ENCODE results near the gene KIF21A.

KIF21A gene

GRCh38 chr12:39429809-39430208 lies 13.1 kb downstream of the KIF21A start:
- Histone ChIP-seq H3K27me3 (ENCODE audit: control insufficient read depth, insufficient read depth, low read length) (no peaks in the 10 kb centered on the region), H3K4me3 (ENCODE audit: low read depth, low read length) (no peak overlapping the region), H3K36me3 (ENCODE audit: control insufficient read depth, insufficient read depth, low read length) (no peaks in the 10 kb centered on the region), H3K9me3 (ENCODE audit: control insufficient read depth, insufficient read depth, low read length) (no peaks in the 10 kb centered on the region), H3K4me1 (ENCODE audit: control insufficient read depth, insufficient read depth, low read length) (no peaks in the 10 kb centered on the region), H3K9ac (ENCODE audit: low read depth, low read length) (no peak overlapping the region)

DNA sequence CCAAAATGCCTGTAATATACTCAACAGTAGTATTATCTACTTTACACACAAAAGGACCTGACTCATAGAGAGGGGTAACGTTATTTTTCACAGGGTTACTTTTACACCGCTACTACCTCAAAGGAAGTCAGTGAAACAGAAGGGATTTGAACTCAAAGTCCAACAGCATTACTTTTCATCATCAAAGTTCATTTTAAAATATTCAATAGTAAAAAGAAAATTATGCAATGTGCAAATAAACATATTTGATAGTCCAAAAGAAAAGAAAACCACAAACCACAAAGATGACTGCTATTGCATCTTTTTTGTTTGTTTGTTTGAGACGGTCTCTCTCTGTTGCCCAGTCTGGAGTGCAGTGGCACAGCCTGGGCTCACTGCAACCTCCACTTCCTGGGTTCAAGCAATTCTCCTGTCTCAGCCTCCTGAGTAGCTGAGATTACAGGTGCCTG lies 15.5 kb downstream of the KIF21A start:
- H3K9me3 ChIP-seq (ENCODE audit: control insufficient read depth, insufficient read depth, low read length): no peaks in the 10 kb centered on the region
- H3K4me3 ChIP-seq (ENCODE audit: low read depth, low read length): no peak overlapping the region
- no peaks in the 10 kb centered on the region for H3K36me3 ChIP-seq (ENCODE audit: control insufficient read depth, insufficient read depth, low read length)
- H3K9ac ChIP-seq (ENCODE audit: low read depth, low read length): no peak overlapping the region
- no peaks in the 10 kb centered on the region for H3K27me3 ChIP-seq (ENCODE audit: control insufficient read depth, insufficient read depth, low read length)
- H3K4me1 ChIP-seq (ENCODE audit: control insufficient read depth, insufficient read depth, low read length): no peaks in the 10 kb centered on the region

GRCh38 chr12:39426636-39427240 lies 16.2 kb downstream of the KIF21A start:
- no peak overlapping the region for H3K4me3 ChIP-seq (ENCODE audit: low read depth, low read length)
- H3K9me3 ChIP-seq (ENCODE audit: control insufficient read depth, insufficient read depth, low read length): no peaks in the 10 kb centered on the region
- H3K27me3 ChIP-seq (ENCODE audit: control insufficient read depth, insufficient read depth, low read length): no peaks in the 10 kb centered on the region
- no peaks in the 10 kb centered on the region for H3K36me3 ChIP-seq (ENCODE audit: control insufficient read depth, insufficient read depth, low read length)
- H3K4me1 ChIP-seq (ENCODE audit: control insufficient read depth, insufficient read depth, low read length): no peaks in the 10 kb centered on the region
- H3K9ac ChIP-seq (ENCODE audit: low read depth, low read length): no peak overlapping the region

- Histone ChIP-seq H3K9ac (ENCODE audit: low read depth, low read length) (no peak overlapping the region), H3K9me3 (ENCODE audit: control insufficient read depth, insufficient read depth, low read length) (no peaks in the 10 kb centered on the region), H3K4me1 (ENCODE audit: control insufficient read depth, insufficient read depth, low read length) (no peaks in the 10 kb centered on the region), H3K36me3 (ENCODE audit: control insufficient read depth, insufficient read depth, low read length) (no peaks in the 10 kb centered on the region), H3K27me3 (ENCODE audit: control insufficient read depth, insufficient read depth, low read length) (no peaks in the 10 kb centered on the region), H3K4me3 (ENCODE audit: low read depth, low read length) (no peak overlapping the region)
Measured at GRCh38 chr12:39420043-39420442, 22.9 kb downstream of the KIF21A start.

DNA sequence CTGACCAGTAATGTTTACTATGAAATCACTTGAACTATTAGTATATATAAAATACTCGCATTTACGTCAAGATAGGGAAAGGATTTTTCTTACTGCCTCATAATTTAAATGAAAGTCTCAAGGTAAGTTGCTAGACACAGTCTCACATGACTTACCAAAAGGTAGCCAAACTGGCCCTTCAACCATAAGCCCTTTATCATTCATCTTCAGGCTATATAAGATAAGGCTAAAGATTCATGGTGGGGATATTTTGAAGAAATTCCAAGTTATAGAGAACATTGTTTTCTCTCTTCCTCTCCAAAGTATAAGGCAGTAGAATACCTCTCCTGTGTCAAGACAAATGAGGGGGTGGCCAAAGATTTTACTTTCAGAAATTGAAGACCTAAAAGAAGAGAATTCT lies 23.4 kb downstream of the KIF21A start:
- Histone ChIP-seq H3K27me3 (ENCODE audit: control insufficient read depth, insufficient read depth, low read length) (peaks cover under 1% of the 10 kb centered on the region), H3K9ac (ENCODE audit: low read depth, low read length) (no peak overlapping the region), H3K9me3 (ENCODE audit: control insufficient read depth, insufficient read depth, low read length) (no peaks in the 10 kb centered on the region), H3K36me3 (ENCODE audit: control insufficient read depth, insufficient read depth, low read length) (no peaks in the 10 kb centered on the region), H3K4me1 (ENCODE audit: control insufficient read depth, insufficient read depth, low read length) (no peaks in the 10 kb centered on the region), H3K4me3 (ENCODE audit: low read depth, low read length) (no peak overlapping the region)

- Histone ChIP-seq H3K4me3 (ENCODE audit: low read depth, low read length) (no peak overlapping the region), H3K27me3 (ENCODE audit: control insufficient read depth, insufficient read depth, low read length) (peaks cover 16% of the 10 kb centered on the region), H3K9me3 (ENCODE audit: control insufficient read depth, insufficient read depth, low read length) (no peaks in the 10 kb centered on the region), H3K4me1 (ENCODE audit: control insufficient read depth, insufficient read depth, low read length) (no peaks in the 10 kb centered on the region), H3K9ac (ENCODE audit: low read depth, low read length) (no peak overlapping the region), H3K36me3 (ENCODE audit: control insufficient read depth, insufficient read depth, low read length) (no peaks in the 10 kb centered on the region)
Measured at GRCh38 chr12:39417916-39418315, 25.0 kb downstream of the KIF21A start.

GRCh38 chr12:39413836-39414771 lies 28.8 kb downstream of the KIF21A start:
- Histone ChIP-seq H3K9ac (ENCODE audit: low read depth, low read length) (no peak overlapping the region), H3K36me3 (ENCODE audit: control insufficient read depth, insufficient read depth, low read length) (no peaks in the 10 kb centered on the region)

GRCh38 chr12:39412210-39412609 lies 30.7 kb downstream of the KIF21A start:
- H3K9me3 ChIP-seq (ENCODE audit: control insufficient read depth, insufficient read depth, low read length): no peaks in the 10 kb centered on the region
- no peaks in the 10 kb centered on the region for H3K4me1 ChIP-seq (ENCODE audit: control insufficient read depth, insufficient read depth, low read length)
- peaks cover 28% of the 10 kb centered on the region for H3K27me3 ChIP-seq (ENCODE audit: control insufficient read depth, insufficient read depth, low read length)
- no peak overlapping the region for H3K4me3 ChIP-seq (ENCODE audit: low read depth, low read length)
- no peak overlapping the region for H3K9ac ChIP-seq (ENCODE audit: low read depth, low read length)
- H3K36me3 ChIP-seq (ENCODE audit: control insufficient read depth, insufficient read depth, low read length): no peaks in the 10 kb centered on the region

More at GRCh38 chr12:39413836-39414771, 28.8 kb downstream of the KIF21A start:
- peaks cover 28% of the 10 kb centered on the region for H3K27me3 ChIP-seq (ENCODE audit: control insufficient read depth, insufficient read depth, low read length)
- H3K9me3 ChIP-seq (ENCODE audit: control insufficient read depth, insufficient read depth, low read length): no peaks in the 10 kb centered on the region
- no peaks in the 10 kb centered on the region for H3K4me1 ChIP-seq (ENCODE audit: control insufficient read depth, insufficient read depth, low read length)
- no peak overlapping the region for H3K4me3 ChIP-seq (ENCODE audit: low read depth, low read length)

DNA sequence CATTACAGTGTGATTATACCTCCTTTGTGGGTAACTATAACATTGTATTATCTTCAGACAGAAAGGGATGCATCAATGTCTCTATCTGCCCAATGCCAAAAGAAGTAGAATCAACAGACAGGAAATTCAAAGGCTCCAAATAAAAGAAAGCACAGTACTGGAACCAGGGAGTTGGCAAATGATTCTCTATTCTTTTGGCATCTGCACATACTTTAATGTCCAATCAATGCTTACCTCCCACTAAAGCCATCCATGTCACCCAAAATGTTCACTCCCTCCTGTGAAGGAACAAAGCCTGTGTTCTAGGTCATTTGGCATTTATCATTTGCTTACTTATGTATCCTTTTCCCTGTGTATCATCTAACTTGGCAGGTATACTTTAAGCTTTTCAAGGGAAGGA lies 36.7 kb downstream of the KIF21A start:
- Histone ChIP-seq H3K9me3 (ENCODE audit: control insufficient read depth, insufficient read depth, low read length) (no peaks in the 10 kb centered on the region), H3K27me3 (ENCODE audit: control insufficient read depth, insufficient read depth, low read length) (peaks cover 7% of the 10 kb centered on the region), H3K4me3 (ENCODE audit: low read depth, low read length) (no peak overlapping the region), H3K9ac (ENCODE audit: low read depth, low read length) (no peak overlapping the region), H3K4me1 (ENCODE audit: control insufficient read depth, insufficient read depth, low read length) (peaks cover 3% of the 10 kb centered on the region), H3K36me3 (ENCODE audit: control insufficient read depth, insufficient read depth, low read length) (no peaks in the 10 kb centered on the region)

DNA sequence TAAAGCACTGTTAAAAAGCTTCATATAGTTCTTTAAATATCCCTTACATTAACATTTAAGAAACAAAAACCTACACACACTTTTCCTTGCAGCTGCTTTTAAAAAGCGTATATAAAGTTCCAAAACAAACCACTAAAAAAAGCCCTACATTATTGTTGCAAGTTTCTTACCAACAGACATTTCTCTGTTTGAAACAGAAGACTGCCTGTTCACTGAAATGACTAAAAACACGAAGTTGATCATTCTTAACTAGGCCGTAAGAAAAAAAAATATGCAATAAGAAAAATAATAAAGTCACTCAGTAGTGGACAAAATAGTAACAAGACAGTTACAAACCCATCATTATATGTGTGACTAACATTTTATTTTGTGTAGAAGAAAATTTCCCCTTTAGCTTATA lies 37.3 kb downstream of the KIF21A start:
- Histone ChIP-seq H3K36me3 (ENCODE audit: control insufficient read depth, insufficient read depth, low read length) (no peaks in the 10 kb centered on the region), H3K9me3 (ENCODE audit: control insufficient read depth, insufficient read depth, low read length) (no peaks in the 10 kb centered on the region), H3K27me3 (ENCODE audit: control insufficient read depth, insufficient read depth, low read length) (no peaks in the 10 kb centered on the region), H3K4me3 (ENCODE audit: low read depth, low read length) (no peak overlapping the region), H3K9ac (ENCODE audit: low read depth, low read length) (no peak overlapping the region), H3K4me1 (ENCODE audit: control insufficient read depth, insufficient read depth, low read length) (peaks cover 3% of the 10 kb centered on the region)

GRCh38 chr12:39404000-39404399 lies 38.9 kb downstream of the KIF21A start:
- Histone ChIP-seq H3K4me3 (ENCODE audit: low read depth, low read length) (no peak overlapping the region), H3K9ac (ENCODE audit: low read depth, low read length) (no peak overlapping the region), H3K9me3 (ENCODE audit: control insufficient read depth, insufficient read depth, low read length) (no peaks in the 10 kb centered on the region), H3K36me3 (ENCODE audit: control insufficient read depth, insufficient read depth, low read length) (no peaks in the 10 kb centered on the region), H3K4me1 (ENCODE audit: control insufficient read depth, insufficient read depth, low read length) (peaks cover 3% of the 10 kb centered on the region), H3K27me3 (ENCODE audit: control insufficient read depth, insufficient read depth, low read length) (no peaks in the 10 kb centered on the region)

DNA sequence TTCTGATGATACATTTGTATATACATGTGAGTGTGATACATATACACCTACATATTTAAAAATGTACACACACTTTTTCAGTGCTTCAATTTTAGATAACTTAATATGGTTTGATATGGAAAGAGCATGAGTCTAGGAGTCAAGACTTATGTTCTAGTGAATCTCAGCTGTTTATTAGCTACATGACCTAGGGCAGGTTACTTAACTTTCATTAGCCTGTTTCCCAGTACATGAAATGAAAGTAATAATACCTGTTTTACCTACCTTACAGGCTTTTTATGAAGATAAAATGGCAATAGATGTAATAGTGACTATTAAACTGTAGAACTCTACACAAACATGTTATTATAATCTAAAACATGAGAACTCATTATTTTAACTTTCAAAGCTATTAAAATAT lies 39.5 kb downstream of the KIF21A start:
- Histone ChIP-seq H3K9ac (ENCODE audit: low read depth, low read length) (no peak overlapping the region), H3K4me1 (ENCODE audit: control insufficient read depth, insufficient read depth, low read length) (peaks cover 3% of the 10 kb centered on the region), H3K27me3 (ENCODE audit: control insufficient read depth, insufficient read depth, low read length) (no peaks in the 10 kb centered on the region), H3K36me3 (ENCODE audit: control insufficient read depth, insufficient read depth, low read length) (no peaks in the 10 kb centered on the region), H3K9me3 (ENCODE audit: control insufficient read depth, insufficient read depth, low read length) (no peaks in the 10 kb centered on the region), H3K4me3 (ENCODE audit: low read depth, low read length) (no peak overlapping the region)
